Measurements from ENCODE around the gene SLC9A8. TPM values are rescaled to one million over a fixed set of nuclear protein-coding genes. Genes with fewer than 3 reads are reported as not detected.

Gene SLC9A8
- total RNA-seq, 4 donors from 2014 or later, result 4.8 to 8.1 (median 7.0) TPM

- 44 to 90% methylated on average over 1 to 2 of the region's 2 CpGs for WGBS, 2 donors
- intact Hi-C loops (cut with DNase I; ENCODE audit: low total_unique reads), result no loop called here
- TF ChIP-seq CTCF (IDR thresholded peaks at IDR 0.05), result no peak
- no peak for TF ChIP-seq POLR2A (IDR thresholded peaks at IDR 0.05)
- DNase-seq (ENCODE audit: low spot score in 2 of 2), result no peak
- no peak overlapping the region for H3K4me3 ChIP-seq (ENCODE audit: low read depth, poor library complexity, severe bottlenecking)
These were observed 21.5 kb upstream of the SLC9A8 start for GRCh38 chr20:49791165-49791564.

- 83 to 100% methylated on average over 1 of the region's 1 CpG for WGBS, 2 donors
- no peak for DNase-seq (ENCODE audit: low spot score in 2 of 2)
- intact Hi-C loops (cut with DNase I; ENCODE audit: low total_unique reads), result no loop called here
- no peak overlapping the region for H3K4me3 ChIP-seq (ENCODE audit: low read depth, poor library complexity, severe bottlenecking)
- TF ChIP-seq POLR2A (IDR thresholded peaks at IDR 0.05), result no peak
- TF ChIP-seq CTCF (IDR thresholded peaks at IDR 0.05), result no peak
These were observed 20.6 kb upstream of the SLC9A8 start for GRCh38 chr20:49792006-49792405.

- intact Hi-C loops (cut with DNase I; ENCODE audit: low total_unique reads), result no loop called here
- H3K4me3 ChIP-seq (ENCODE audit: low read depth, poor library complexity, severe bottlenecking), result no peak overlapping the region
- 88 to 94% methylated on average over 3 of the region's 3 CpGs for WGBS, 2 donors
- no peak for TF ChIP-seq CTCF (IDR thresholded peaks at IDR 0.05)
- no peak for TF ChIP-seq POLR2A (IDR thresholded peaks at IDR 0.05)
- DNase-seq (ENCODE audit: low spot score in 2 of 2), result no peak
These were observed 20.0 kb upstream of the SLC9A8 start for GRCh38 chr20:49792611-49793010.

GRCh38 chr20:49794336-49795134, 18.1 kb upstream of the SLC9A8 start:
- 57 to 59% methylated on average over 10 of the region's 10 CpGs for WGBS, 2 donors
- DNase-seq (ENCODE audit: low spot score in 2 of 2), result no peak
- H3K4me3 ChIP-seq (ENCODE audit: low read depth, poor library complexity, severe bottlenecking), result no peak overlapping the region
- intact Hi-C loops (cut with DNase I; ENCODE audit: low total_unique reads), result no loop called here
- TF ChIP-seq CTCF (IDR thresholded peaks at IDR 0.05) (no peak), POLR2A (IDR thresholded peaks at IDR 0.05) (no peak)

GRCh38 chr20:49795135-49795424, 17.5 kb upstream of the SLC9A8 start:
- H3K4me3 ChIP-seq (ENCODE audit: low read depth, poor library complexity, severe bottlenecking), result no peak overlapping the region
- intact Hi-C loops (cut with DNase I; ENCODE audit: low total_unique reads), result no loop called here
- WGBS, 2 donors, result 65 to 73% methylated on average over 2 of the region's 2 CpGs
- no peak for DNase-seq (ENCODE audit: low spot score in 2 of 2)
- no peak for TF ChIP-seq POLR2A (IDR thresholded peaks at IDR 0.05)
- TF ChIP-seq CTCF (IDR thresholded peaks at IDR 0.05), result no peak
